GM23338 (cell line): ENCODE measurements around the gene SIDT1. TPM values are rescaled to one million over a fixed set of nuclear protein-coding genes. Genes with fewer than 3 reads are reported as not detected.

Source experiments
- ATAC-seq: fragments of 200-7000 bp; cut with Tn5 transposase; 3 replicates; pipeline ENCODE4 v1.9.1; 2020
- DNase-seq: peaks from one replicate; pipeline ENCODE4 v3.0.0-alpha.2; 2015; ENCODE audit warnings: low spot score
- H2AFZ ChIP-seq: fragments of 200-600 bp; sonication (generic); 2 replicates; pipeline ENCODE4 v1.8.0; 2016; ENCODE audit warnings: antibody characterized with exemption, mild to moderate bottlenecking, moderate library complexity
- H3F3A ChIP-seq: fragments of 200-600 bp; sonication (generic); replicated peaks from 2 replicates; pipeline ENCODE4 v1.8.0; 2017; ENCODE audit warnings: antibody characterized with exemption, mixed run types, low read depth
- H3K27ac ChIP-seq: fragments of 200-600 bp; sonication (generic); 2 replicates; pipeline ENCODE4 v1.6.1; 2016; ENCODE audit warnings: low read depth
- H3K27me3 ChIP-seq: fragments of 200-600 bp; sonication (generic); 2 replicates; pipeline ENCODE4 v1.8.0; 2016; ENCODE audit warnings: mild to moderate bottlenecking, mixed run types, moderate library complexity; ENCODE audit not compliant: insufficient read depth
- H3K36me3 ChIP-seq: fragments of 200-600 bp; sonication (generic); 2 replicates; pipeline ENCODE4 v1.8.0; 2016; ENCODE audit warnings: mild to moderate bottlenecking; ENCODE audit not compliant: insufficient read depth
- H3K4me1 ChIP-seq: fragments of 200-600 bp; sonication (generic); 2 replicates; pipeline ENCODE4 v1.8.0; 2016; ENCODE audit warnings: mild to moderate bottlenecking, moderate library complexity; ENCODE audit not compliant: insufficient read depth
- H3K4me2 ChIP-seq: fragments of 200-600 bp; sonication (generic); 2 replicates; pipeline ENCODE4 v1.7.1; 2017; ENCODE audit warnings: mixed run types
- H3K4me3 ChIP-seq: fragments of 200-600 bp; sonication (generic); 2 replicates; pipeline ENCODE4 v1.6.1; 2016; ENCODE audit warnings: mixed run types
- H3K79me2 ChIP-seq: fragments of 200-600 bp; sonication (generic); replicated peaks from 2 replicates; pipeline ENCODE4 v1.8.0; 2017; ENCODE audit warnings: mild to moderate bottlenecking; ENCODE audit not compliant: insufficient read depth
- H3K9me2 ChIP-seq: fragments of 200-600 bp; sonication (generic); 2 replicates; pipeline ENCODE4 v1.8.0; 2017; ENCODE audit not compliant: insufficient read depth
- H4K20me1 ChIP-seq: fragments of 200-600 bp; sonication (generic); replicated peaks from 2 replicates; pipeline ENCODE4 v1.8.0; 2017; ENCODE audit warnings: mild to moderate bottlenecking; ENCODE audit not compliant: insufficient read depth
- H3K27ac Mint-ChIP-seq: 2 replicates; pipeline ENCODE4 v1.8.0; 2020; ENCODE audit warnings: inconsistent platforms, mild to moderate bottlenecking, moderate library complexity, mixed read lengths
- H3K27me3 Mint-ChIP-seq: 3 replicates; pipeline ENCODE4 v1.8.0; 2022; ENCODE audit warnings: low read depth, mild to moderate bottlenecking, moderate library complexity, mixed read lengths, inconsistent platforms; ENCODE audit not compliant: insufficient read depth, poor library complexity
- H3K36me3 Mint-ChIP-seq: 3 replicates; pipeline ENCODE4 v1.8.0; 2021; ENCODE audit warnings: low read depth, mild to moderate bottlenecking, inconsistent platforms, moderate library complexity, mixed read lengths
- H3K4me1 Mint-ChIP-seq: 3 replicates; pipeline ENCODE4 v1.8.0; 2020; ENCODE audit warnings: mild to moderate bottlenecking, inconsistent platforms, mixed read lengths
- H3K4me3 Mint-ChIP-seq: 3 replicates; pipeline ENCODE4 v1.8.0; 2021; ENCODE audit warnings: moderate library complexity, mild to moderate bottlenecking, inconsistent platforms, mixed read lengths
- H3K9me3 Mint-ChIP-seq: 3 replicates; pipeline ENCODE4 v1.8.0; 2020; ENCODE audit warnings: moderate library complexity, mild to moderate bottlenecking, inconsistent platforms, mixed read lengths
- CREB1 ChIP-seq: fragments of 250-450 bp; sonication (Bioruptor Pico); IDR thresholded peaks from 2 replicates; pipeline ENCODE4 v1.5.0; 2020; ENCODE audit warnings: low read depth, mild to moderate bottlenecking, moderate library complexity
- EZH2phosphoT487 ChIP-seq: fragments of 200-600 bp; sonication (generic); IDR thresholded peaks from one replicate; pipeline ENCODE4 v1.8.1; 2018; ENCODE audit warnings: antibody characterized with exemption; ENCODE audit not compliant: unreplicated experiment
- POLR2AphosphoS5 ChIP-seq: IDR thresholded peaks from 2 replicates; pipeline ENCODE4 v1.6.1; 2016; ENCODE audit warnings: antibody characterized with exemption, low read depth
- STAT1 ChIP-seq: IDR thresholded peaks from one replicate; pipeline ENCODE4 v1.6.1; 2016; ENCODE audit warnings: antibody characterized with exemption; ENCODE audit not compliant: unreplicated experiment
- ZNF331 ChIP-seq: fragments of 250-450 bp; sonication (Bioruptor Pico); IDR thresholded peaks from 2 replicates; pipeline ENCODE4 v1.5.0; 2020; ENCODE audit warnings: low read depth, mild to moderate bottlenecking, moderate library complexity
- polyA plus RNA-seq: library from polyadenylated mRNA; unstranded; fragments of >200 nt; fragmentation: Nextera tagmentation; extraction: Ambion mirVana; gene quantifications from 2 replicates; pipeline ENCODE4 v1.2.1, GENCODE V29; 2016
- total RNA-seq: library from RNA; depleted of rRNA; stranded (reverse); fragments of >200 nt; shearing (Covaris generic); gene quantifications from 2 replicates; pipeline ENCODE4 v1.2.3, GENCODE V29; 2014
- TF ChIP-seq, protein P1 (sequence below): IDR thresholded peaks from one replicate; pipeline ENCODE4 v1.6.1; 2018; ENCODE audit warnings: antibody characterized with exemption; ENCODE audit not compliant: unreplicated experiment
- TF ChIP-seq, protein P2 (sequence below): IDR thresholded peaks from 2 replicates; pipeline ENCODE4 v1.6.1; 2016; ENCODE audit warnings: antibody characterized with exemption
- TF ChIP-seq, protein P3 (sequence below), 2 experiments: fragments of 200-600 bp in 1 of 2; sonication (generic) in 1 of 2; conservative IDR thresholded peaks; 2 replicates each; pipeline versions ENCODE4 v1.5.1 to v1.6.1; 2016 to 2017; ENCODE audit warnings: antibody characterized with exemption in 2 of 2, low read depth in 2 of 2, mild to moderate bottlenecking in 2 of 2, moderate library complexity in 1 of 2
- TF ChIP-seq, protein P4 (sequence below): fragments of 250-450 bp; sonication (Bioruptor Pico); IDR thresholded peaks from 2 replicates; pipeline ENCODE4 v1.5.0; 2020; ENCODE audit warnings: mild to moderate bottlenecking, moderate library complexity

SIDT1 gene
- total and polyA plus RNA-seq, 2 experiments from 2014 or later = 0.10 TPM; not detected in 1

DNA sequence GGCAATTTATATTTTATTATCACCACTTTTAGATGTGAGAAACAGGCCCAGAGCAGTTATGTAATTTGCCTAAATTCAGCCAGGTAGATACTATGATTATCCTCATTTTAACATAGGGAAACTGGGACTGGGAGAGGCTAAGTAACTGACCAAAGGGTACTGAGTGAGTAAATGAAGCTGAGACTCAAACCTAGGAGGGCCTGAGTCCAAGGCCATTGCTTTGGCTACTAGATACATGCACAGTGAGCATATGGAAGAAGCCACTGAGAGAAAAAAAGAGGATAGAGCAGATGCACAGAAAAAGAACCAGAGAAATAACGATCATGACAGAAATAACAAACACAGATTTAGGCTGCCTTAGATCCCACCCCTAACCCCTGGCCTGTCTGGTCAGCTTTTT is 130.5 kb downstream of the SIDT1 start (continued):
- TF ChIP-seq, protein P1, sequence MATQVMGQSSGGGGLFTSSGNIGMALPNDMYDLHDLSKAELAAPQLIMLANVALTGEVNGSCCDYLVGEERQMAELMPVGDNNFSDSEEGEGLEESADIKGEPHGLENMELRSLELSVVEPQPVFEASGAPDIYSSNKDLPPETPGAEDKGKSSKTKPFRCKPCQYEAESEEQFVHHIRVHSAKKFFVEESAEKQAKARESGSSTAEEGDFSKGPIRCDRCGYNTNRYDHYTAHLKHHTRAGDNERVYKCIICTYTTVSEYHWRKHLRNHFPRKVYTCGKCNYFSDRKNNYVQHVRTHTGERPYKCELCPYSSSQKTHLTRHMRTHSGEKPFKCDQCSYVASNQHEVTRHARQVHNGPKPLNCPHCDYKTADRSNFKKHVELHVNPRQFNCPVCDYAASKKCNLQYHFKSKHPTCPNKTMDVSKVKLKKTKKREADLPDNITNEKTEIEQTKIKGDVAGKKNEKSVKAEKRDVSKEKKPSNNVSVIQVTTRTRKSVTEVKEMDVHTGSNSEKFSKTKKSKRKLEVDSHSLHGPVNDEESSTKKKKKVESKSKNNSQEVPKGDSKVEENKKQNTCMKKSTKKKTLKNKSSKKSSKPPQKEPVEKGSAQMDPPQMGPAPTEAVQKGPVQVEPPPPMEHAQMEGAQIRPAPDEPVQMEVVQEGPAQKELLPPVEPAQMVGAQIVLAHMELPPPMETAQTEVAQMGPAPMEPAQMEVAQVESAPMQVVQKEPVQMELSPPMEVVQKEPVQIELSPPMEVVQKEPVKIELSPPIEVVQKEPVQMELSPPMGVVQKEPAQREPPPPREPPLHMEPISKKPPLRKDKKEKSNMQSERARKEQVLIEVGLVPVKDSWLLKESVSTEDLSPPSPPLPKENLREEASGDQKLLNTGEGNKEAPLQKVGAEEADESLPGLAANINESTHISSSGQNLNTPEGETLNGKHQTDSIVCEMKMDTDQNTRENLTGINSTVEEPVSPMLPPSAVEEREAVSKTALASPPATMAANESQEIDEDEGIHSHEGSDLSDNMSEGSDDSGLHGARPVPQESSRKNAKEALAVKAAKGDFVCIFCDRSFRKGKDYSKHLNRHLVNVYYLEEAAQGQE = no peak
- TF ChIP-seq STAT1 (no peak), ZNF331 (CRISPR knock-in tag) (no peak), POLR2AphosphoS5 (no peak), CREB1 (no peak)
- TF ChIP-seq, protein P2, sequence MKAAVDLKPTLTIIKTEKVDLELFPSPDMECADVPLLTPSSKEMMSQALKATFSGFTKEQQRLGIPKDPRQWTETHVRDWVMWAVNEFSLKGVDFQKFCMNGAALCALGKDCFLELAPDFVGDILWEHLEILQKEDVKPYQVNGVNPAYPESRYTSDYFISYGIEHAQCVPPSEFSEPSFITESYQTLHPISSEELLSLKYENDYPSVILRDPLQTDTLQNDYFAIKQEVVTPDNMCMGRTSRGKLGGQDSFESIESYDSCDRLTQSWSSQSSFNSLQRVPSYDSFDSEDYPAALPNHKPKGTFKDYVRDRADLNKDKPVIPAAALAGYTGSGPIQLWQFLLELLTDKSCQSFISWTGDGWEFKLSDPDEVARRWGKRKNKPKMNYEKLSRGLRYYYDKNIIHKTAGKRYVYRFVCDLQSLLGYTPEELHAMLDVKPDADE = no peak
- TF ChIP-seq, protein P3, sequence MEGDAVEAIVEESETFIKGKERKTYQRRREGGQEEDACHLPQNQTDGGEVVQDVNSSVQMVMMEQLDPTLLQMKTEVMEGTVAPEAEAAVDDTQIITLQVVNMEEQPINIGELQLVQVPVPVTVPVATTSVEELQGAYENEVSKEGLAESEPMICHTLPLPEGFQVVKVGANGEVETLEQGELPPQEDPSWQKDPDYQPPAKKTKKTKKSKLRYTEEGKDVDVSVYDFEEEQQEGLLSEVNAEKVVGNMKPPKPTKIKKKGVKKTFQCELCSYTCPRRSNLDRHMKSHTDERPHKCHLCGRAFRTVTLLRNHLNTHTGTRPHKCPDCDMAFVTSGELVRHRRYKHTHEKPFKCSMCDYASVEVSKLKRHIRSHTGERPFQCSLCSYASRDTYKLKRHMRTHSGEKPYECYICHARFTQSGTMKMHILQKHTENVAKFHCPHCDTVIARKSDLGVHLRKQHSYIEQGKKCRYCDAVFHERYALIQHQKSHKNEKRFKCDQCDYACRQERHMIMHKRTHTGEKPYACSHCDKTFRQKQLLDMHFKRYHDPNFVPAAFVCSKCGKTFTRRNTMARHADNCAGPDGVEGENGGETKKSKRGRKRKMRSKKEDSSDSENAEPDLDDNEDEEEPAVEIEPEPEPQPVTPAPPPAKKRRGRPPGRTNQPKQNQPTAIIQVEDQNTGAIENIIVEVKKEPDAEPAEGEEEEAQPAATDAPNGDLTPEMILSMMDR (conservative IDR thresholded peaks at IDR 0.05; ENCODE audit: low read depth in 2 of 2) = no peak

DNA sequence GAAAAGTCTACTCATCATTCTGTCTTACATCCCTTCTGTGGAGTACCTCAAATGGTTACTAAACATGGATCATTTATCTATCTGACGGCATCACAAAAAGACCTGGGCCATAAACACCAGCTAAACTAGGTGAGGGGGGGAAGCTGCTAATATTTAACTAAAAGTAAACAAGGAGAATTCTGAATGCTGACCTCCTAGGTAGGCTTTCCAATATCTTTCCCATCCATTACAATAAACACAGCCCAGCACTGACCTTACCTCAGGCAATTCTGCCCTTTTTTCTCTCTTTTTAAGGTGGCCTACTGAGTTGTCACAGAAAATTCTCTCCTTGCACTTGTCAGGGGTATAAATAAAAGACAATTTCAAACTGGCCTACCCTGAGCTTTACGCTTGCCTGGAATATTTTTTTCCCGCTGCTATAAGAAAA is 131.0 kb downstream of the SIDT1 start:
- peaks cover 1% of the 10 kb centered on the region for H3K27me3 Mint-ChIP-seq
- no peak overlapping the region for H3K4me3 ChIP-seq
- no peaks in the 10 kb centered on the region for H3K9me3 Mint-ChIP-seq
- H3K36me3 ChIP-seq = no peaks in the 10 kb centered on the region; the same call in 1 of the 2 replicates
- no peaks in the 10 kb centered on the region for H3K27me3 ChIP-seq
- no peak overlapping the region for H3K4me2 ChIP-seq
- no peaks in the 10 kb centered on the region for H3K9me2 ChIP-seq
- H4K20me1 ChIP-seq = no peaks in the 10 kb centered on the region; the same call in 1 of the 2 replicates
- DNase-seq (no peak), ATAC-seq (no peak)
- H3K4me1 Mint-ChIP-seq = peaks cover 16% of the 10 kb centered on the region
- no peak overlapping the region for H3K27ac Mint-ChIP-seq
- H2AFZ ChIP-seq = no peak overlapping the region
- H3K4me1 ChIP-seq = peaks cover 7% of the 10 kb centered on the region
- H3K36me3 Mint-ChIP-seq = peaks cover 11% of the 10 kb centered on the region; the same call in 2 of the 3 replicates
- no peaks in the 10 kb centered on the region for H3F3A ChIP-seq
- H3K27ac ChIP-seq = no peak overlapping the region
- no peaks in the 10 kb centered on the region for H3K79me2 ChIP-seq
- no peak overlapping the region for H3K4me3 Mint-ChIP-seq
- TF ChIP-seq STAT1 (no peak), CREB1 (no peak), EZH2phosphoT487 (no peak), ZNF331 (CRISPR knock-in tag) (no peak)
- TF ChIP-seq, protein P4, sequence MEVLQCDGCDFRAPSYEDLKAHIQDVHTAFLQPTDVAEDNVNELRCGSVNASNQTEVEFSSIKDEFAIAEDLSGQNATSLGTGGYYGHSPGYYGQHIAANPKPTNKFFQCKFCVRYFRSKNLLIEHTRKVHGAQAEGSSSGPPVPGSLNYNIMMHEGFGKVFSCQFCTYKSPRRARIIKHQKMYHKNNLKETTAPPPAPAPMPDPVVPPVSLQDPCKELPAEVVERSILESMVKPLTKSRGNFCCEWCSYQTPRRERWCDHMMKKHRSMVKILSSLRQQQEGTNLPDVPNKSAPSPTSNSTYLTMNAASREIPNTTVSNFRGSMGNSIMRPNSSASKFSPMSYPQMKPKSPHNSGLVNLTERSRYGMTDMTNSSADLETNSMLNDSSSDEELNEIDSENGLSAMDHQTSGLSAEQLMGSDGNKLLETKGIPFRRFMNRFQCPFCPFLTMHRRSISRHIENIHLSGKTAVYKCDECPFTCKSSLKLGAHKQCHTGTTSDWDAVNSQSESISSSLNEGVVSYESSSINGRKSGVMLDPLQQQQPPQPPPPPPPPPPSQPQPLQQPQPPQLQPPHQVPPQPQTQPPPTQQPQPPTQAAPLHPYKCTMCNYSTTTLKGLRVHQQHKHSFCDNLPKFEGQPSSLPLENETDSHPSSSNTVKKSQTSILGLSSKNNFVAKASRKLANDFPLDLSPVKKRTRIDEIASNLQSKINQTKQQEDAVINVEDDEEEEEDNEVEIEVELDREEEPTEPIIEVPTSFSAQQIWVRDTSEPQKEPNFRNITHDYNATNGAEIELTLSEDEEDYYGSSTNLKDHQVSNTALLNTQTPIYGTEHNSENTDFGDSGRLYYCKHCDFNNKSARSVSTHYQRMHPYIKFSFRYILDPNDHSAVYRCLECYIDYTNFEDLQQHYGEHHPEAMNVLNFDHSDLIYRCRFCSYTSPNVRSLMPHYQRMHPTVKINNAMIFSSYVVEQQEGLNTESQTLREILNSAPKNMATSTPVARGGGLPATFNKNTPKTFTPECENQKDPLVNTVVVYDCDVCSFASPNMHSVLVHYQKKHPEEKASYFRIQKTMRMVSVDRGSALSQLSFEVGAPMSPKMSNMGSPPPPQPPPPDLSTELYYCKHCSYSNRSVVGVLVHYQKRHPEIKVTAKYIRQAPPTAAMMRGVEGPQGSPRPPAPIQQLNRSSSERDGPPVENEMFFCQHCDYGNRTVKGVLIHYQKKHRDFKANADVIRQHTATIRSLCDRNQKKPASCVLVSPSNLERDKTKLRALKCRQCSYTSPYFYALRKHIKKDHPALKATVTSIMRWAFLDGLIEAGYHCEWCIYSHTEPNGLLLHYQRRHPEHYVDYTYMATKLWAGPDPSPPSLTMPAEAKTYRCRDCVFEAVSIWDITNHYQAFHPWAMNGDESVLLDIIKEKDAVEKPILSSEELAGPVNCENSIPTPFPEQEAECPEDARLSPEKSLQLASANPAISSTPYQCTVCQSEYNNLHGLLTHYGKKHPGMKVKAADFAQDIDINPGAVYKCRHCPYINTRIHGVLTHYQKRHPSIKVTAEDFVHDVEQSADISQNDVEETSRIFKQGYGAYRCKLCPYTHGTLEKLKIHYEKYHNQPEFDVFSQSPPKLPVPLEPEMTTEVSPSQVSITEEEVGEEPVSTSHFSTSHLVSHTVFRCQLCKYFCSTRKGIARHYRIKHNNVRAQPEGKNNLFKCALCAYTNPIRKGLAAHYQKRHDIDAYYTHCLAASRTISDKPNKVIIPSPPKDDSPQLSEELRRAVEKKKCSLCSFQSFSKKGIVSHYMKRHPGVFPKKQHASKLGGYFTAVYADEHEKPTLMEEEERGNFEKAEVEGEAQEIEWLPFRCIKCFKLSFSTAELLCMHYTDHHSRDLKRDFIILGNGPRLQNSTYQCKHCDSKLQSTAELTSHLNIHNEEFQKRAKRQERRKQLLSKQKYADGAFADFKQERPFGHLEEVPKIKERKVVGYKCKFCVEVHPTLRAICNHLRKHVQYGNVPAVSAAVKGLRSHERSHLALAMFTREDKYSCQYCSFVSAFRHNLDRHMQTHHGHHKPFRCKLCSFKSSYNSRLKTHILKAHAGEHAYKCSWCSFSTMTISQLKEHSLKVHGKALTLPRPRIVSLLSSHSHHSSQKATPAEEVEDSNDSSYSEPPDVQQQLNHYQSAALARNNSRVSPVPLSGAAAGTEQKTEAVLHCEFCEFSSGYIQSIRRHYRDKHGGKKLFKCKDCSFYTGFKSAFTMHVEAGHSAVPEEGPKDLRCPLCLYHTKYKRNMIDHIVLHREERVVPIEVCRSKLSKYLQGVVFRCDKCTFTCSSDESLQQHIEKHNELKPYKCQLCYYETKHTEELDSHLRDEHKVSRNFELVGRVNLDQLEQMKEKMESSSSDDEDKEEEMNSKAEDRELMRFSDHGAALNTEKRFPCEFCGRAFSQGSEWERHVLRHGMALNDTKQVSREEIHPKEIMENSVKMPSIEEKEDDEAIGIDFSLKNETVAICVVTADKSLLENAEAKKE (CRISPR knock-in tag) = no peak
